OCI-LY1 (cell line): ENCODE data around the gene GAMT.

ENCODE experiments used
- H2AFZ ChIP-seq: fragments of 200-600 bp; sonication (generic), shearing (Covaris generic); 2 replicates; pipeline ENCODE4 v1.6.0; 2014; ENCODE audit warnings: antibody characterized with exemption, mild to moderate bottlenecking, low read length
- H3F3A ChIP-seq: fragments of 200-600 bp; sonication (generic), shearing (Covaris generic); 2 replicates; pipeline ENCODE4 v1.6.0; 2014; ENCODE audit warnings: mild to moderate bottlenecking, antibody characterized with exemption, low read length, moderate library complexity; ENCODE audit not compliant: insufficient read depth
- H3K27ac ChIP-seq: fragments of 200-600 bp; sonication (generic); 2 replicates; pipeline ENCODE4 v1.5.1; 2014; ENCODE audit warnings: low read length, mixed run types, mild to moderate bottlenecking, low read depth; ENCODE audit not compliant: poor library complexity, severe bottlenecking
- H3K27me3 ChIP-seq: fragments of 200-600 bp; sonication (generic); 2 replicates; pipeline ENCODE4 v1.6.0; 2014; ENCODE audit warnings: antibody characterized with exemption, mild to moderate bottlenecking, low read length, moderate library complexity; ENCODE audit not compliant: insufficient read depth
- H3K36me3 ChIP-seq: fragments of 200-600 bp; sonication (generic); 2 replicates; pipeline ENCODE4 v1.6.1; 2014; ENCODE audit warnings: mild to moderate bottlenecking, antibody characterized with exemption, low read length, moderate library complexity, mixed read lengths; ENCODE audit not compliant: insufficient read depth
- H3K4me1 ChIP-seq: fragments of 200-600 bp; sonication (generic); 2 replicates; pipeline ENCODE4 v1.5.1; 2014; ENCODE audit warnings: mild to moderate bottlenecking, low read length, moderate library complexity; ENCODE audit not compliant: insufficient read depth, severe bottlenecking
- H3K4me2 ChIP-seq: fragments of 200-600 bp; sonication (generic), shearing (Covaris generic); 2 replicates; pipeline ENCODE4 v1.6.1; 2014; ENCODE audit warnings: low read length
- H3K4me3 ChIP-seq: fragments of 200-600 bp; sonication (generic); 2 replicates; pipeline ENCODE4 v1.5.1; 2014; ENCODE audit warnings: low read length, low read depth, mild to moderate bottlenecking, mixed read lengths; ENCODE audit not compliant: poor library complexity, severe bottlenecking
- H3K79me2 ChIP-seq: fragments of 200-600 bp; shearing (Covaris generic); 2 replicates; pipeline ENCODE4 v1.6.1; 2016; ENCODE audit warnings: mixed run types, low read length, mixed read lengths; ENCODE audit not compliant: insufficient read depth
- H3K9ac ChIP-seq: fragments of 200-600 bp; sonication (generic), shearing (Covaris generic); 2 replicates; pipeline ENCODE4 v1.6.1; 2014; ENCODE audit warnings: mild to moderate bottlenecking, low read length, mixed read lengths
- H3K9me2 ChIP-seq: fragments of 200-600 bp; sonication (generic), shearing (Covaris generic); 2 replicates; pipeline ENCODE4 v1.6.1; 2014; ENCODE audit warnings: low read depth, mild to moderate bottlenecking, low read length, mixed read lengths
- H3K9me3 ChIP-seq: fragments of 200-600 bp; shearing (Covaris generic); 2 replicates; pipeline ENCODE4 v1.6.1; 2014; ENCODE audit warnings: low read length, mixed read lengths
- H4K20me1 ChIP-seq: fragments of 200-600 bp; sonication (generic), shearing (Covaris generic); 2 replicates; pipeline ENCODE4 v1.6.0; 2016; ENCODE audit warnings: mild to moderate bottlenecking, low read length; ENCODE audit not compliant: insufficient read depth
- EZH2 ChIP-seq: fragments of 200-600 bp; sonication (generic), shearing (Covaris generic); IDR thresholded peaks from 2 replicates; pipeline ENCODE4 v1.8.0; 2017; ENCODE audit warnings: borderline replicate concordance, mixed run types, mild to moderate bottlenecking, antibody characterized with exemption, low read length, moderate library complexity, mixed read lengths
- TF ChIP-seq, protein P1 (sequence below): fragments of 200-600 bp; sonication (generic), shearing (Covaris generic); IDR thresholded peaks from 2 replicates; pipeline ENCODE4 v1.5.1; 2017; ENCODE audit warnings: mild to moderate bottlenecking, antibody characterized with exemption, low read length, moderate library complexity, mixed read lengths

GAMT gene

DNA sequence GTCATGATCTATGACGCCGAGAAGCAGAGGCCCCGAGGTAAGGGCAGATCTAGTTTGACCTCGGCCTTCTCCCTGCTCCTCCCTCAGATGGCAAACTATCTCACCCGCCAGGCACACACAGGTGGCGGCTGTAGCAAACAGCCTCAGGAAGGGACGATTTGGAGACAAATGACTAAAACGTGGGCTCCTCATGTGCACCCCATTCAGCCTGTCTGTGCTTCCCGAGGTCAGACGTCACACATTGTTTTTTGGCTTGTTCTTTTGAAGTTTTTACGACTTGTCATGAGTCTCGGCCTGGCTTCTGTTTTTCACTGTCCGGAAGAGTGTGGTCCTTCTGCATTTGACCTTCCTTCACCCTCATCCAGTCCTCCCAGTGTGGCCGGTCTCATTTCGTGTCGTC is 21.0 kb upstream of the GAMT start:
- Histone ChIP-seq H3K27me3 (no peaks in the 10 kb centered on the region), H3K9me2 (no peaks in the 10 kb centered on the region), H2AFZ (no peak overlapping the region), H3K9me3 (no peaks in the 10 kb centered on the region), H3K36me3 (peaks cover 97% of the 10 kb centered on the region), H4K20me1 (no peaks in the 10 kb centered on the region), H3K79me2 (peaks cover 17% of the 10 kb centered on the region), H3F3A (no peaks in the 10 kb centered on the region), H3K4me3 (no peak overlapping the region), H3K27ac (no peak overlapping the region), H3K9ac (no peak overlapping the region), H3K4me1 (no peaks in the 10 kb centered on the region), H3K4me2 (no peak overlapping the region)
- TF ChIP-seq, protein P1, sequence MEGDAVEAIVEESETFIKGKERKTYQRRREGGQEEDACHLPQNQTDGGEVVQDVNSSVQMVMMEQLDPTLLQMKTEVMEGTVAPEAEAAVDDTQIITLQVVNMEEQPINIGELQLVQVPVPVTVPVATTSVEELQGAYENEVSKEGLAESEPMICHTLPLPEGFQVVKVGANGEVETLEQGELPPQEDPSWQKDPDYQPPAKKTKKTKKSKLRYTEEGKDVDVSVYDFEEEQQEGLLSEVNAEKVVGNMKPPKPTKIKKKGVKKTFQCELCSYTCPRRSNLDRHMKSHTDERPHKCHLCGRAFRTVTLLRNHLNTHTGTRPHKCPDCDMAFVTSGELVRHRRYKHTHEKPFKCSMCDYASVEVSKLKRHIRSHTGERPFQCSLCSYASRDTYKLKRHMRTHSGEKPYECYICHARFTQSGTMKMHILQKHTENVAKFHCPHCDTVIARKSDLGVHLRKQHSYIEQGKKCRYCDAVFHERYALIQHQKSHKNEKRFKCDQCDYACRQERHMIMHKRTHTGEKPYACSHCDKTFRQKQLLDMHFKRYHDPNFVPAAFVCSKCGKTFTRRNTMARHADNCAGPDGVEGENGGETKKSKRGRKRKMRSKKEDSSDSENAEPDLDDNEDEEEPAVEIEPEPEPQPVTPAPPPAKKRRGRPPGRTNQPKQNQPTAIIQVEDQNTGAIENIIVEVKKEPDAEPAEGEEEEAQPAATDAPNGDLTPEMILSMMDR: no peak
- TF ChIP-seq EZH2: no peak

DNA sequence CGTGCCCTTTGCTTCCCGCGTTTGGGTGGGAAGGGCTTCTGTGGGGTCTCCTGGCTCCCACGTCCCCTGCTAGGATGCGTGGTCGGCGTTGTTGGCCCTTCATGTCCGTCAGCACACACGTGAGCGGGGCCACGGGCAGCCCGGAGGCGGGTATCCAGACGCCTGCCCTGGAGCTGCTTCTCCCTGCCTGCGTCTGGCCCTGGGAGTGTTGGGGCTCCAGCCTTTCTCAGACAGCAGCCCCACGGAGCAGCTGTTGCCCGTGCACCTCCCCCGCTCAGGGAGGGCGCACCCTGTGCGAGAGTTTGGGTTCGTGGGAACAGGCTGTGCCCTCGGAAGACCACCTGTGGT is 20.6 kb upstream of the GAMT start:
- peaks cover 97% of the 10 kb centered on the region for H3K36me3 ChIP-seq
- no peak overlapping the region for H3K27ac ChIP-seq
- H3F3A ChIP-seq: no peaks in the 10 kb centered on the region
- no peak overlapping the region for H2AFZ ChIP-seq
- no peaks in the 10 kb centered on the region for H3K9me3 ChIP-seq
- H3K27me3 ChIP-seq: no peaks in the 10 kb centered on the region
- peaks cover 21% of the 10 kb centered on the region for H3K79me2 ChIP-seq
- no peaks in the 10 kb centered on the region for H3K9me2 ChIP-seq
- no peaks in the 10 kb centered on the region for H3K4me1 ChIP-seq
- no peak overlapping the region for H3K4me3 ChIP-seq
- no peaks in the 10 kb centered on the region for H4K20me1 ChIP-seq
- no peak for TF ChIP-seq EZH2
- TF ChIP-seq, protein P1: no peak
- no peak overlapping the region for H3K4me2 ChIP-seq
- no peak overlapping the region for H3K9ac ChIP-seq

DNA sequence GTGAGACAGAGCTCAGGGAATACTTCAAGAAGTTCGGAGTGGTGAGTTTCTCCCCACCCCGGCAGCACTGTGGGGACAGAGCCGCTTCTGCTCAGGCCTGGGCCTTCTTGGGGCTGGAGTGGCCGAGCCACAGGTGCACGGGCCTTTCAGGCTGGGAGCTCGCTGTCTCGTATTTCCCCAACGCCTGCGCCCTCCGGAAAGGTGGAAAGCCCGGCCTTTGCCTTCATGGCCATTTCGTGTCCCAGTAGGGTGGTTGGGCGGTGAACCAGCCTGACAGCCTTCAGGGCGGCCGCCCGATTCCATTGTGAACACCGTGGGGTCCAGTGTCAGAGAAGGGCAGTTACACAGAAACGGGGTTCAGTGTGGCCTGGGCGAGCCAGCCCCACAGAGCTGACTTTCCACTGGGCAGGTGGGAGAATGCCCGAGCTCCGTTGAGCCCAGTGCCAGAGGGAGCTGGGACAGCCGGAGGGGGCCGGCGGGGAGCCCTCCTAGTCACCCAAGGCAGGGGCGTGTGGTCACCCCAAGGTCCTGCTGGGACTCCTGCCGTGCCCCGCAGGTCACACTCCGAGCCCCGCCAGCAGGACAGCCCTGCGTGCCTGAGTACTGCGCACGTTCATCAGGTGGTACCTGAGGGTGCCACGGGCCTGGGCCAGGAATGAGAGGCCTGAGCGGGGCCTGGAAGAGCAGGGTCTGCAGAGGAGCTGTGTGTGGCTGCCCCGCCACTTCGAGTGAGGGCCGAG is 20.0 kb upstream of the GAMT start:
- TF ChIP-seq EZH2: no peak
- TF ChIP-seq, protein P1: no peak
- H3K27ac ChIP-seq: no peak overlapping the region
- H3K9me2 ChIP-seq: no peaks in the 10 kb centered on the region
- H3K79me2 ChIP-seq: peaks cover 26% of the 10 kb centered on the region
- no peak overlapping the region for H3K9ac ChIP-seq
- H3K9me3 ChIP-seq: no peaks in the 10 kb centered on the region
- peaks cover 97% of the 10 kb centered on the region for H3K36me3 ChIP-seq
- no peak overlapping the region for H3K4me3 ChIP-seq
- H3F3A ChIP-seq: no peaks in the 10 kb centered on the region
- no peak overlapping the region for H2AFZ ChIP-seq
- H3K4me2 ChIP-seq: no peak overlapping the region
- H3K4me1 ChIP-seq: no peaks in the 10 kb centered on the region
- H4K20me1 ChIP-seq: no peaks in the 10 kb centered on the region
- H3K27me3 ChIP-seq: no peaks in the 10 kb centered on the region
